NCI-H2227 (cell line): ENCODE results near the gene TUBB4B.

ENCODE experiments used
- DNase-seq: peaks from one replicate; lab custom pipeline; 2025; ENCODE audit not compliant: unreplicated experiment; lab: John Stamatoyannopoulos, UW

The TUBB4B gene

DNA sequence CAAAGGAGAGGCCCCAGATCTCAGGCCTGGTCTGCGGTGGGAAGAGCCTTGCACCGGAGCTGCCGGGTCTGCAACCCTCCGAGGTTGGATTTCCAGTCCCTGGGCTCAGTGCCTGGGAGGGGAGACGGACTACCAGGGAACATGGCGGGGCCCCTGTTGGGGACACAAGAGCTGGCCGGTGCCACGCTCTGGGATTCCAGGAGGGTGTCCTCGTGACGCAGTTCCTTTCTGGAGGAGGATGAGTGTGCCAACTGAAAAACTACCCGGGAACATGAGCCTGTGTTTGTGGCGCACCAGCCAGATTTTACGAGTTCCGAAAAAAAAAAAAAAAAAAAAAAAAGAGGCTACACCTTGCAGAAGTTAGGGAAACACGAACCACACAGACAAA lies 52.0 kb downstream of the TUBB4B start:
- no peak for DNase-seq
